Karpas-422 (cell line): ENCODE data around the gene PCDH9. TPM values are rescaled to one million over a fixed set of nuclear protein-coding genes. Genes with fewer than 3 reads are reported as not detected.

Source experiments
- DNase-seq: peaks from one replicate; pipeline ENCODE4 v3.0.0-alpha.2; 2015
- H2AFZ ChIP-seq: fragments of 200-600 bp; sonication (generic); 2 replicates; pipeline ENCODE4 v1.6.1; 2014; ENCODE audit warnings: antibody characterized with exemption, low read length, mixed read lengths
- H3K27ac ChIP-seq: fragments of 200-600 bp; sonication (generic); 2 replicates; pipeline ENCODE4 v1.5.1; 2014; ENCODE audit warnings: mild to moderate bottlenecking, low read length, moderate library complexity
- H3K27me3 ChIP-seq: fragments of 200-600 bp; sonication (generic); 2 replicates; pipeline ENCODE4 v1.6.1; 2014; ENCODE audit warnings: low read length, mixed read lengths
- H3K36me3 ChIP-seq: fragments of 200-600 bp; sonication (generic); 2 replicates; pipeline ENCODE4 v1.6.1; 2014; ENCODE audit warnings: low read length, mixed read lengths; ENCODE audit not compliant: insufficient read depth
- H3K4me1 ChIP-seq: fragments of 200-600 bp; sonication (generic); 2 replicates; pipeline ENCODE4 v1.6.1; 2014; ENCODE audit warnings: mild to moderate bottlenecking, low read length, mixed read lengths
- H3K4me2 ChIP-seq: fragments of 200-600 bp; sonication (generic); 2 replicates; pipeline ENCODE4 v1.6.1; 2014; ENCODE audit warnings: low read length, low read depth, mild to moderate bottlenecking; ENCODE audit not compliant: poor library complexity, severe bottlenecking
- H3K4me3 ChIP-seq: fragments of 200-600 bp; sonication (generic); 2 replicates; pipeline ENCODE4 v1.5.1; 2014; ENCODE audit warnings: mild to moderate bottlenecking, antibody characterized with exemption, low read length, mixed read lengths
- H3K79me2 ChIP-seq: fragments of 200-600 bp; sonication (generic); 2 replicates; pipeline ENCODE4 v1.6.1; 2014; ENCODE audit warnings: mild to moderate bottlenecking, low read length, mixed read lengths
- H3K9ac ChIP-seq: fragments of 200-600 bp; sonication (generic); 2 replicates; pipeline ENCODE4 v1.6.0; 2014; ENCODE audit warnings: low read length
- H3K9me2 ChIP-seq: fragments of 200-600 bp; sonication (generic), shearing (Covaris generic); replicated peaks from 2 replicates; pipeline ENCODE4 v1.6.0; 2014; ENCODE audit warnings: mild to moderate bottlenecking, low read length, moderate library complexity; ENCODE audit not compliant: insufficient read depth
- H3K9me3 ChIP-seq: fragments of 300-700, 200-600 bp; sonication (generic); 2 replicates; pipeline ENCODE4 v1.6.1; 2014; ENCODE audit warnings: low read length, mixed read lengths
- H4K20me1 ChIP-seq: fragments of 200-600 bp; sonication (generic); 2 replicates; pipeline ENCODE4 v1.6.1; 2014; ENCODE audit warnings: mild to moderate bottlenecking, antibody characterized with exemption, low read length, low read depth; ENCODE audit not compliant: insufficient read depth
- total RNA-seq: library from RNA; depleted of rRNA; stranded (reverse); fragments of >200 nt; shearing (Covaris generic); gene quantifications from 2 replicates; pipeline ENCODE4 v1.2.3, GENCODE V29; 2014; ENCODE audit warnings: low replicate concordance

PCDH9 gene
- total RNA-seq, 1 experiment from 2014 or later: 5.8 TPM

DNA sequence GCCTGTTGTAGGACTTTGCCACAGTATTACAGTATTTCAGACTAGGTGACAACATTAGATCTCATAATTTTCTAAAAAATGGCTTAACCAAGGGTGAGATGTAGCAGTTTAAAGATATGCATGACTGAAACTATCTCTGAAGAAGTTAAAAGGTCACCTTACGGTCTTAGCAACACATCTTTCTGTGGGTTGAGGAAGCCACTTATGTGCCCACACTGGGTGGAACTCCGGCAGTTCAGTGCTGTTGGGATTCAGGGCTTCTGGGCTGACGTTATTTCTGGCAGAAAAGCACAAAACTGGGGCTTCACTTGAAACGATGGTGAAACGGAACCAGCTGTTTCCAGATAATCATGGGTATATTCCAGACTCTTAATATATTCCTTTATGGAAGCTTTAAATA is 697.3 kb downstream of the PCDH9 start:
- no peak overlapping the region for H3K4me3 ChIP-seq
- H3K4me2 ChIP-seq: no peak overlapping the region
- H3K27me3 ChIP-seq: no peaks in the 10 kb centered on the region
- H2AFZ ChIP-seq: no peak overlapping the region
- no peaks in the 10 kb centered on the region for H3K79me2 ChIP-seq
- no peak for DNase-seq
- no peak overlapping the region for H3K27ac ChIP-seq
- no peaks in the 10 kb centered on the region for H3K9me3 ChIP-seq
- no peaks in the 10 kb centered on the region for H3K9me2 ChIP-seq
- H4K20me1 ChIP-seq: no peaks in the 10 kb centered on the region
- H3K36me3 ChIP-seq: no peaks in the 10 kb centered on the region
- H3K9ac ChIP-seq: no peak overlapping the region
- H3K4me1 ChIP-seq: peaks cover 5% of the 10 kb centered on the region

- H3K9me3 ChIP-seq: no peaks in the 10 kb centered on the region
- H3K36me3 ChIP-seq: no peaks in the 10 kb centered on the region
- no peak overlapping the region for H3K4me2 ChIP-seq
- H3K4me3 ChIP-seq: no peak overlapping the region
- no peak for DNase-seq
- H3K4me1 ChIP-seq: peaks cover 5% of the 10 kb centered on the region
- H3K9ac ChIP-seq: no peak overlapping the region
- no peaks in the 10 kb centered on the region for H3K79me2 ChIP-seq
- H3K27me3 ChIP-seq: no peaks in the 10 kb centered on the region
- no peak overlapping the region for H3K27ac ChIP-seq
- H3K9me2 ChIP-seq: no peaks in the 10 kb centered on the region
- H2AFZ ChIP-seq: no peak overlapping the region
- no peaks in the 10 kb centered on the region for H4K20me1 ChIP-seq
Measured at GRCh38 chr13:66532146-66532545, 698.0 kb downstream of the PCDH9 start.

GRCh38 chr13:66530686-66531085 is 699.5 kb downstream of the PCDH9 start:
- Histone ChIP-seq H3K79me2 (no peaks in the 10 kb centered on the region), H3K9me3 (no peaks in the 10 kb centered on the region), H2AFZ (no peak overlapping the region), H3K27ac (no peak overlapping the region), H3K4me3 (no peak overlapping the region), H3K27me3 (no peaks in the 10 kb centered on the region), H4K20me1 (no peaks in the 10 kb centered on the region), H3K4me1 (peaks cover 5% of the 10 kb centered on the region), H3K9me2 (no peaks in the 10 kb centered on the region), H3K9ac (no peak overlapping the region), H3K4me2 (no peak overlapping the region), H3K36me3 (no peaks in the 10 kb centered on the region)
- no peak for DNase-seq

DNA sequence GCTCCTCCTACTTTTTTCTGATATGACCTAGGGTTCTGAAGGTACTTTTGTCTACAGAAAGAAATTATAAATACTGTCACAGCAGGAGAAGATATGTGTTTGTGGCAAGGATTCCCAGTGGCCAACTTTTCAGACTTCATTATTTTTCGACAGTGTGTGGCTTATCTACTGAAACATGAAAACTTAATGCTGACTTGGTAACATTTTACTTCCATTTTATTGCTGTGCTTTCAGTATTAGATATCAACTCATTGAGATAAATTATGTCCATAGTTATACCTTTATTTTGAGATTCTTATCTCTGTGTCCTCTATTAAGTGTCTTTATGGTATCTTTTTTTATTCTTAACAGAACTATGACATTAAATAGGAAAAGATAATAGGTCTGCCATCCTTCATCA is 700.0 kb downstream of the PCDH9 start:
- Histone ChIP-seq H3K9ac (no peak overlapping the region), H3K9me2 (no peaks in the 10 kb centered on the region), H3K9me3 (no peaks in the 10 kb centered on the region), H3K4me2 (no peak overlapping the region), H3K27me3 (no peaks in the 10 kb centered on the region), H4K20me1 (no peaks in the 10 kb centered on the region), H3K79me2 (no peaks in the 10 kb centered on the region), H3K27ac (no peak overlapping the region), H3K4me1 (peaks cover 5% of the 10 kb centered on the region), H3K4me3 (no peak overlapping the region), H2AFZ (no peak overlapping the region), H3K36me3 (no peaks in the 10 kb centered on the region)
- DNase-seq: no peak

DNA sequence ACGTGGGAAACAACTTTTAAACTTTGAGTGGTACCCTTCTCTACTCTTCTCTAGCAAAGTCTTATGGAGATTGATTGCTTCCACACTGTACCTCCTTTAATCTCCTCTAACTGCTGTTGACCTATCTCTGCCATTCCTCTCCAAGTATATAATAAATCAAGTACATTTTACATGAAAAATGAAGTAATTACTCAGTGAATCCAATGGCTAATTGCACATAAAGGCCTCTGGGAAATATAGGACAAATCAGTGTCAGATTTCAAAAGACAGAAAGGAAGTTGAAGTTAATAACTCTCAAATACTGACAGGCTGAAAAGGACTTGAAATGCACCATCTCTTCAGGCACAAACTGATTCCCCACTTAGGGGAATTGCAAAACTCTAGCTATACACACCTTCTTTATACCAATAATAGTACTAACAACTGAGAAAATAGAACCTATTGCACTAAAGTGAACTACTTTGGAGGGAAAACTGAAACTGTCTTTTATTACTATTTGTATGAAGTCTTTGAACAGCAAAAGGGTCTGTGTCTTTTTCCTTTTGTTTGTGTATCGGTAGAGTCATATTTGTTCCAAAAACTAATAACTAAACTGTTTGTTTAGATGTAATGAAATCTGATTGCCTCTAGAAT is 701.1 kb downstream of the PCDH9 start:
- H3K9me2 ChIP-seq: no peaks in the 10 kb centered on the region
- peaks cover 5% of the 10 kb centered on the region for H3K4me1 ChIP-seq
- H4K20me1 ChIP-seq: no peaks in the 10 kb centered on the region
- H3K9me3 ChIP-seq: no peaks in the 10 kb centered on the region
- H3K27ac ChIP-seq: no peak overlapping the region
- no peak overlapping the region for H3K4me3 ChIP-seq
- no peaks in the 10 kb centered on the region for H3K27me3 ChIP-seq
- H3K4me2 ChIP-seq: no peak overlapping the region
- no peaks in the 10 kb centered on the region for H3K36me3 ChIP-seq
- peak overlapping the region; percentile 23; the same call in 1 of the 2 replicates for H2AFZ ChIP-seq
- no peaks in the 10 kb centered on the region for H3K79me2 ChIP-seq
- no peak overlapping the region for H3K9ac ChIP-seq
- no peak for DNase-seq

- Histone ChIP-seq H3K9me2 (no peaks in the 10 kb centered on the region), H3K4me2 (no peak overlapping the region), H3K4me1 (peaks cover 5% of the 10 kb centered on the region), H3K9ac (no peak overlapping the region), H2AFZ (0 out of 2 replicates have a peak overlapping the region, but pooled peaks have one; percentile 16), H3K4me3 (no peak overlapping the region), H3K79me2 (no peaks in the 10 kb centered on the region), H3K36me3 (no peaks in the 10 kb centered on the region), H3K27me3 (no peaks in the 10 kb centered on the region), H3K27ac (no peak overlapping the region), H3K9me3 (no peaks in the 10 kb centered on the region), H4K20me1 (no peaks in the 10 kb centered on the region)
- no peak for DNase-seq
Measured at GRCh38 chr13:66528180-66528579, 702.0 kb downstream of the PCDH9 start.

DNA sequence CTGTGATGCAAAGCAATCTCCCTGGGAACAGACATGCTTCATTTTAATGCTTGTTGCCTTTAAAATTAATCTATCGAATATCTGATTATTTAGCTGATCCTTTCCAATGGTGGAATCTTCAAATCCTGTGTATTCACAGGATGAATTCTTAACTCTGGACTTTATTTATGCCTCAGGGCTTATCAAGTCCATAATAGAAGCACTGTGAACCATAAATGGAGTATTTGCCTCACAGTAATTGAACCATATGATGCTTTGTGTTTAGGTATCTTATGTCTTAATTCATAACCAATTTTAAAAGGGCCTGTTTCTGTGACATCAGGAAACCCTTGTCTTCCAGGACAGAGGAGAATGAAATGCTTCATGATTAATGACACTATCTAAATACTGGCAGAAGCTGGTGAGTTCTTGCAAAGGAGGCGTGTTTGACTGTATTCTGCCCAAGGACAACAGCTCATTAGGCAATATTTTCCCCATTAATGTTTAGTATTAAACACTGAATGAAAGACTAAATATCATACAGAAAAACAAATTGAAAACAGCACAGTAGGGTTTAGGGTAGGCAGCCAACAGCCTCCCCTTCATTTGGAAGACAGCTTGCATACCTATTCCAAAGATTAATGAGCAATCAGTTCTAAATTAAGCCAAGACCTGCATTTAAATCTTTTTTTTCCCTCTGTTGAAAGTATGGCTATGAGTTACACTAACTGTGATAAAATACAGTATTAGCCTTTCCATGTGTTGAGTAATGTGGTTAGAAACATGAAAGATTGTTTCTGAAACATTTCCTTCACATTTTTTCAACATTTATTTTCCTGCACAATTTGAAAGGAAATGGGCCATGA is 709.4 kb downstream of the PCDH9 start:
- Histone ChIP-seq H2AFZ (no peak overlapping the region), H3K9me2 (no peaks in the 10 kb centered on the region), H3K4me1 (no peaks in the 10 kb centered on the region)

DNA sequence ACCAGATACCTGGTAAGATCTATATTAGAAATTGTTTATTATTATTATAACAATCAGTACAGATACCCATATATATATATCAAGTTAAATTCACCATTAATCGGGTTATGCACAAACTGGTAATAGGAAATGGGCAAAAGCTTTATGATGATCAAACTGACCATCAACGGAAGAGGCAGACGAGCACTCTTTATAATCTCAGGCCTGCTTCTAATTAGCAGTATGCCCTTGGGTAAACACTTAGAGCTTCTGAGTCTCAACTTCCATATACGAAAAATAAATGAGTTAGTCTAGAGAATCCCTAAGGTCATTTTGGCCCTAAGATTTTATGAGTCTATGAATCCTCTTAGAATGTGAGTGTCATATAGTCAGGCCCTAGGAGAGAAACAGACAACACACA is 710.9 kb downstream of the PCDH9 start:
- no peaks in the 10 kb centered on the region for H3K27me3 ChIP-seq

More for the DNA sequence above, 709.4 kb downstream of the PCDH9 start:
- H4K20me1 ChIP-seq: no peaks in the 10 kb centered on the region
- H3K9ac ChIP-seq: no peak overlapping the region
- peaks cover 3% of the 10 kb centered on the region for H3K9me3 ChIP-seq
- no peaks in the 10 kb centered on the region for H3K79me2 ChIP-seq
- no peaks in the 10 kb centered on the region for H3K27me3 ChIP-seq
- no peak for DNase-seq
- H3K4me2 ChIP-seq: no peak overlapping the region
- H3K4me3 ChIP-seq: no peak overlapping the region
- H3K27ac ChIP-seq: no peak overlapping the region
- no peaks in the 10 kb centered on the region for H3K36me3 ChIP-seq

More for the DNA sequence above, 710.9 kb downstream of the PCDH9 start:
- Histone ChIP-seq H3K27ac (no peak overlapping the region), H3K79me2 (no peaks in the 10 kb centered on the region), H3K9ac (no peak overlapping the region), H3K36me3 (no peaks in the 10 kb centered on the region), H3K9me2 (no peaks in the 10 kb centered on the region), H3K9me3 (peaks cover 3% of the 10 kb centered on the region), H2AFZ (no peak overlapping the region), H3K4me1 (no peaks in the 10 kb centered on the region), H4K20me1 (no peaks in the 10 kb centered on the region), H3K4me2 (no peak overlapping the region), H3K4me3 (no peak overlapping the region)
- no peak for DNase-seq
